ENCODE measurements around the gene FXYD5.

FXYD5 gene

GRCh38 chr19:35118268-35119020, 36.1 kb upstream of the FXYD5 start:
- Histone ChIP-seq H3K27ac (no peak overlapping the region), H3K36me3 (replicated peaks) (no peaks in the 10 kb centered on the region), H3K27me3 (replicated peaks) (no peaks in the 10 kb centered on the region), H3K4me3 (ENCODE audit: low read depth, low read length) (no peak overlapping the region)
- in situ Hi-C loops (cut with HindIII; ENCODE audit: low pct_ligation_motif_present, low sequenced_read_pairs) = no loop called here
- DNase-seq = no peak
- no peak for TF ChIP-seq CTCF (IDR thresholded peaks at IDR 0.05; ENCODE audit: low read depth, low read length, missing control alignments)

- DNase-seq = no peak
- TF ChIP-seq CTCF (IDR thresholded peaks at IDR 0.05; ENCODE audit: low read depth, low read length, missing control alignments) = no peak
- Histone ChIP-seq H3K27ac (no peak overlapping the region), H3K36me3 (replicated peaks) (no peaks in the 10 kb centered on the region), H3K4me3 (ENCODE audit: low read depth, low read length) (no peak overlapping the region), H3K27me3 (replicated peaks) (no peaks in the 10 kb centered on the region)
- in situ Hi-C loops (cut with HindIII; ENCODE audit: low pct_ligation_motif_present, low sequenced_read_pairs) = no loop called here
Observed at GRCh38 chr19:35119091-35119490, 35.4 kb upstream of the FXYD5 start.

GRCh38 chr19:35119578-35120155, 34.9 kb upstream of the FXYD5 start:
- Histone ChIP-seq H3K4me3 (ENCODE audit: low read depth, low read length) (no peak overlapping the region), H3K27me3 (replicated peaks) (no peaks in the 10 kb centered on the region), H3K27ac (no peak overlapping the region), H3K36me3 (replicated peaks) (no peaks in the 10 kb centered on the region)
- in situ Hi-C loops (cut with HindIII; ENCODE audit: low pct_ligation_motif_present, low sequenced_read_pairs) = no loop called here
- no peak for TF ChIP-seq CTCF (IDR thresholded peaks at IDR 0.05; ENCODE audit: low read depth, low read length, missing control alignments)
- no peak for DNase-seq

GRCh38 chr19:35120492-35120891, 34.0 kb upstream of the FXYD5 start:
- in situ Hi-C loops (cut with HindIII; ENCODE audit: low pct_ligation_motif_present, low sequenced_read_pairs) = no loop called here
- DNase-seq = no peak
- Histone ChIP-seq H3K27ac (no peak overlapping the region), H3K4me3 (ENCODE audit: low read depth, low read length) (no peak overlapping the region), H3K36me3 (replicated peaks) (no peaks in the 10 kb centered on the region), H3K27me3 (replicated peaks) (no peaks in the 10 kb centered on the region)
- no peak for TF ChIP-seq CTCF (IDR thresholded peaks at IDR 0.05; ENCODE audit: low read depth, low read length, missing control alignments)

GRCh38 chr19:35120898-35121297, 33.6 kb upstream of the FXYD5 start:
- no peak for TF ChIP-seq CTCF (IDR thresholded peaks at IDR 0.05; ENCODE audit: low read depth, low read length, missing control alignments)
- H3K36me3 ChIP-seq (replicated peaks) = no peaks in the 10 kb centered on the region
- no peaks in the 10 kb centered on the region for H3K27me3 ChIP-seq (replicated peaks)
- DNase-seq = no peak
- no peak overlapping the region for H3K4me3 ChIP-seq (ENCODE audit: low read depth, low read length)
- in situ Hi-C loops (cut with HindIII; ENCODE audit: low pct_ligation_motif_present, low sequenced_read_pairs) = no loop called here
- no peak overlapping the region for H3K27ac ChIP-seq

Measured in brain microvascular endothelial cell (primary cell).